ENCODE measurements around the gene CRTC1. TPM values are rescaled to one million over a fixed set of nuclear protein-coding genes. Genes with fewer than 3 reads are reported as not detected.

CRTC1 gene
- total and polyA plus RNA-seq, 2 of the 13 experiments (the other 11 are each of a cell fraction or from before 2014, with no cell fraction given): 2.0 to 2.7 TPM

- FAIRE-seq (no peak), DNase-seq (ENCODE audit: low spot score) (no peak), ATAC-seq (no peak)
- POLR2A ChIA-PET: no interaction called here
- H3K27ac ChIP-seq (ENCODE audit: extremely low read length, insufficient read depth, low read length): no peak overlapping the region
- WGBS (ENCODE audit: low lambda C conversion rate): 96% methylated on average over 23 of the region's 25 CpGs
- CTCF ChIA-PET (ENCODE audit: low intra/inter-chr PET ratio, low total read pairs): no interaction called here
- in situ Hi-C loops (cut with HindIII; ENCODE audit: extremely low pct_ligation_motif_present, low pct_unique_long_range_greater_than_20kb) (no loop called here), intact Hi-C loops (cut with micrococcal nuclease; ENCODE audit: unreplicated experiment) (no loop called here)
- H3K36me3 ChIP-seq (replicated peaks in 1 of 2; ENCODE audit: control insufficient read depth in 1 of 2, insufficient read depth in 2 of 2, low read length in 2 of 2): no peaks in the 10 kb centered on the region; a peak in 1 of 5 replicates
- H3K4me1 ChIP-seq (ENCODE audit: insufficient read depth, low read length): peaks cover 4% of the 10 kb centered on the region; the same call in 1 of the 2 replicates
- TF ChIP-seq ZNF598 (CRISPR knock-in tag; IDR thresholded peaks at IDR 0.05; ENCODE audit: borderline replicate concordance) (no peak), EP300 (IDR thresholded peaks at IDR 0.05; ENCODE audit: low read depth in 2 of 2, low read length in 2 of 2) (no peak), EP300 (CRISPR knock-in tag; IDR thresholded peaks at IDR 0.05; ENCODE audit: borderline replicate concordance) (no peak), SRSF1 (optimal IDR thresholded peaks at IDR 0.05; ENCODE audit: low read depth, low read length) (no peak), PBX2 (CRISPR knock-in tag; IDR thresholded peaks at IDR 0.05) (no peak), ZNF10 (CRISPR knock-in tag; IDR thresholded peaks at IDR 0.05; ENCODE audit: borderline replicate concordance, low read depth) (no peak), ZNF317 (CRISPR knock-in tag; IDR thresholded peaks at IDR 0.05) (no peak), ZC3H13 (CRISPR knock-in tag; IDR thresholded peaks at IDR 0.05) (no peak), ZNF549 (CRISPR knock-in tag; IDR thresholded peaks at IDR 0.05) (no peak), CENPT (CRISPR knock-in tag; IDR thresholded peaks at IDR 0.05; ENCODE audit: low read depth) (no peak), ZNF292 (CRISPR knock-in tag; IDR thresholded peaks at IDR 0.05; ENCODE audit: borderline replicate concordance, low read depth) (no peak), ZSCAN12 (CRISPR knock-in tag; IDR thresholded peaks at IDR 0.05) (no peak), ZNF256 (CRISPR knock-in tag; conservative IDR thresholded peaks at IDR 0.05) (no peak), ZSCAN5A (CRISPR knock-in tag; IDR thresholded peaks at IDR 0.05; ENCODE audit: borderline replicate concordance) (no peak), ZNF282 (IDR thresholded peaks at IDR 0.05; ENCODE audit: partially characterized antibody) (no peak), ETV5 (CRISPR knock-in tag; IDR thresholded peaks at IDR 0.05; ENCODE audit: borderline replicate concordance) (no peak)
- no peak overlapping the region for H3K4me2 ChIP-seq (ENCODE audit: low read depth, low read length)
- H3K79me2 ChIP-seq (ENCODE audit: insufficient read depth, low read length): peaks cover 2% of the 10 kb centered on the region
- H4K20me1 ChIP-seq (ENCODE audit: insufficient read depth, low read length): no peaks in the 10 kb centered on the region
- no peak overlapping the region for H2AFZ ChIP-seq (ENCODE audit: low read length)
- no peaks in the 10 kb centered on the region for H3K27me3 ChIP-seq (ENCODE audit: control insufficient read depth in 1 of 2, insufficient read depth in 2 of 2, low read length in 2 of 2)
- no peaks in the 10 kb centered on the region for H3K9me3 ChIP-seq (ENCODE audit: low read length)
- no peak overlapping the region for H3K4me3 ChIP-seq (replicated peaks in 1 of 3; ENCODE audit: insufficient read depth in 1 of 3, low read depth in 2 of 3, low read length in 3 of 3)
- BruUV-seq (replicated peaks): no TSS peak
- no peak overlapping the region for H3K9ac ChIP-seq (ENCODE audit: insufficient read depth, low read depth, low read length)
Measured at GRCh38 chr19:18649371-18650020, 34.0 kb upstream of the CRTC1 start.

Data from HepG2 (cell line).